HepG2 (cell line): ENCODE measurements around the gene FUOM. TPM values are rescaled to one million over a fixed set of nuclear protein-coding genes. Genes with fewer than 3 reads are reported as not detected.

Source experiments
- HMG20B ChIP-seq: conservative IDR thresholded peaks from 2 replicates; pipeline ENCODE4 v1.6.1; 2016; ENCODE audit warnings: missing genetic modification reagents, missing compliant biosample characterization
- MAZ ChIP-seq, 2 experiments: sonication (generic) in 1 of 2; formaldehyde crosslinking in 1 of 2; IDR thresholded peaks; 2 replicates each; pipeline versions ENCODE4 v1.5.0 to v1.6.1; 2012 to 2020; ENCODE audit warnings: low read depth in 2 of 2, mild to moderate bottlenecking in 2 of 2, borderline replicate concordance in 1 of 2, improper control_type of control experiment in 1 of 2, low read length in 1 of 2, missing genetic modification reagents in 1 of 2, moderate library complexity in 1 of 2
- ONECUT2 ChIP-seq: sonication (generic); formaldehyde crosslinking; IDR thresholded peaks from 2 replicates; pipeline ENCODE4 v1.4.0; 2020; ENCODE audit warnings: missing genetic modification reagents
- PHF20 ChIP-seq: sonication (generic); formaldehyde crosslinking; IDR thresholded peaks from 2 replicates; pipeline ENCODE4 v1.5.0; 2020; ENCODE audit warnings: mild to moderate bottlenecking, missing genetic modification reagents
- ZNF121 ChIP-seq: sonication (generic); formaldehyde crosslinking; IDR thresholded peaks from 2 replicates; pipeline ENCODE4 v1.5.0; 2020; ENCODE audit warnings: mild to moderate bottlenecking, missing genetic modification reagents
- ZNF143 ChIP-seq: sonication (generic); formaldehyde crosslinking; IDR thresholded peaks from 2 replicates; pipeline ENCODE4 v1.4.0; 2020; ENCODE audit warnings: missing genetic modification reagents
- ZNF30 ChIP-seq: sonication (generic); formaldehyde crosslinking; IDR thresholded peaks from 2 replicates; pipeline ENCODE4 v1.5.0; 2020; ENCODE audit warnings: mild to moderate bottlenecking, missing genetic modification reagents
- ZNF543 ChIP-seq: sonication (generic); formaldehyde crosslinking; IDR thresholded peaks from 2 replicates; pipeline ENCODE4 v1.4.0; 2020; ENCODE audit warnings: mild to moderate bottlenecking, missing genetic modification reagents
- ZNF589 ChIP-seq: sonication (generic); formaldehyde crosslinking; conservative IDR thresholded peaks from 2 replicates; pipeline ENCODE4 v1.8.0; 2022; ENCODE audit warnings: mild to moderate bottlenecking, moderate library complexity, missing genetic modification reagents
- ZNF619 ChIP-seq: sonication (generic); formaldehyde crosslinking; IDR thresholded peaks from 2 replicates; pipeline ENCODE4 v1.4.0; 2020; ENCODE audit warnings: mild to moderate bottlenecking, missing genetic modification reagents
- ZNF660 ChIP-seq: sonication (generic); formaldehyde crosslinking; IDR thresholded peaks from 2 replicates; pipeline ENCODE4 v1.5.1; 2020; ENCODE audit warnings: mild to moderate bottlenecking, low read depth, missing genetic modification reagents, borderline replicate concordance
- ZSCAN21 ChIP-seq: sonication (generic); formaldehyde crosslinking; IDR thresholded peaks from 2 replicates; pipeline ENCODE4 v1.8.0; 2022; ENCODE audit warnings: mild to moderate bottlenecking, missing genetic modification reagents, moderate library complexity, borderline replicate concordance
- polyA plus RNA-seq, 8 experiments: library from polyadenylated mRNA; depleted of rRNA in 3 of 8; stranded (reverse) in 7 of 8; unstranded in 1 of 8; fragments of >200 nt; fragmentation: Illumina TruSeq in 4 of 8; extraction: Trizol in 4 of 8; gene quantifications; 2 replicates each; pipeline versions ENCODE4 v1.2.1 to v1.2.3, GENCODE V29; 2011 to 2016; ENCODE audit warnings: low read depth in 4 of 8, missing spikeins in 1 of 8, mixed read lengths in 1 of 8; ENCODE audit not compliant: insufficient read depth in 1 of 8
- total RNA-seq, 5 experiments: library from RNA; depleted of rRNA; stranded (reverse); fragments of >200 nt; fragmentation: Illumina TruSeq; extraction: Trizol; gene quantifications; 2 replicates each; pipeline ENCODE4 v1.2.3, GENCODE V29; 2016; ENCODE audit warnings: low read depth in 1 of 5
- TF ChIP-seq, protein P1 (sequence below): sonication (generic); formaldehyde crosslinking; IDR thresholded peaks from 2 replicates; pipeline ENCODE4 v1.8.1; 2022; ENCODE audit warnings: low read depth, mild to moderate bottlenecking, missing genetic modification reagents
- TF ChIP-seq, protein P2 (sequence below): sonication (generic); formaldehyde crosslinking; IDR thresholded peaks from 2 replicates; pipeline ENCODE4 v1.9.0; 2021; ENCODE audit warnings: missing genetic modification reagents, mild to moderate bottlenecking, borderline replicate concordance
- TF ChIP-seq, protein P3 (sequence below): IDR thresholded peaks from 2 replicates; pipeline ENCODE4 v1.6.1; 2016; ENCODE audit warnings: low read depth, borderline replicate concordance
- TF ChIP-seq, protein P4 (sequence below): sonication (generic); formaldehyde crosslinking; IDR thresholded peaks from 2 replicates; pipeline ENCODE4 v1.5.1; 2020; ENCODE audit warnings: missing genetic modification reagents, mild to moderate bottlenecking, borderline replicate concordance

Gene FUOM
- total and polyA plus RNA-seq, 2 of the 13 experiments (the other 11 are each of a cell fraction or from before 2014, with no cell fraction given): 27.5 to 60.4 TPM

DNA sequence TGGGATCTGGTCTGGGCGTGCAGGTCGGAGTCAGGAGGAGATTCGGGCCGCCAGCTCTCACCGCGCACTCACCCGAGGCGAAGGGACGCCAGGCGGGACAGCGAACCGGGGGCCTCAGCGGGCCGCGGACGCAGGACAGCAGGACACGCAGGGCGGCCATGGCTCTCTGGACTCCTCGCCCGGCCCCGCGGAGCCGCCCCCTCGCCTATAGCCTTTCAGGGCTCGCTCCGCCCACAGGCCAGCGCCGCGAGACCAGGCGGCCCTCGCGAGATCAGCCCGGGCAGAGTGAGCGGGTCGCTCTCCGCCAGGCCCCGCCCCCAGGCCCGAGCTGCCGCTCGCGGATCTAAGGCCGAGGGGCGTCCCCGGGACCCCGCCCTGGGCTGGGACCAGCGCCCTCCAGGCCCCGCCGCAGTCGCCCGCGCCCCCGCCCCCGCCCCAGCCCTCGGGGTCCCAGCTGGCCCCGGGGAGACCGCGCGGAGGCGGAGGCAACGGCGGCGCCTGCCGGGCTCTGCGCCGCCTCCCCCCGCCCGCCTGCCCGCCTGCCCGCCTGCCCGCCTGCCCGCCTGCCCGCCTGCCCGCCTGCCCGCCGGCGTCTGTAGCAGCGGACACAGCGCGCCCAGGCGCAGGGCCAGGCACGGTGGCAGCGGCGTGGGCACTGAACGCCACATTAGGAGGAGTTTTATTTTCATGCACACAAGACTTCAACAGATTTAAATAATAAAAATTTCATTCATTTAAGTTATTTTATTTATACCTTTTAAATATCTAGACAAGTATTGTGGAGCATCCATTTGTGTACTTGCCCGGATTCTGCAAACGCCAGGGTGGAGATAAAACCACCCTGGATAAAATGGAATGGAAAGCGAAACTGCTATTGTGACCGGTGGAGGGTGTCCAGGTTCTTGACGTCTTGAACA, 15.6 kb upstream of the FUOM start, which contains the start of gene ECHS1 (continued):
- TF ChIP-seq, protein P1, sequence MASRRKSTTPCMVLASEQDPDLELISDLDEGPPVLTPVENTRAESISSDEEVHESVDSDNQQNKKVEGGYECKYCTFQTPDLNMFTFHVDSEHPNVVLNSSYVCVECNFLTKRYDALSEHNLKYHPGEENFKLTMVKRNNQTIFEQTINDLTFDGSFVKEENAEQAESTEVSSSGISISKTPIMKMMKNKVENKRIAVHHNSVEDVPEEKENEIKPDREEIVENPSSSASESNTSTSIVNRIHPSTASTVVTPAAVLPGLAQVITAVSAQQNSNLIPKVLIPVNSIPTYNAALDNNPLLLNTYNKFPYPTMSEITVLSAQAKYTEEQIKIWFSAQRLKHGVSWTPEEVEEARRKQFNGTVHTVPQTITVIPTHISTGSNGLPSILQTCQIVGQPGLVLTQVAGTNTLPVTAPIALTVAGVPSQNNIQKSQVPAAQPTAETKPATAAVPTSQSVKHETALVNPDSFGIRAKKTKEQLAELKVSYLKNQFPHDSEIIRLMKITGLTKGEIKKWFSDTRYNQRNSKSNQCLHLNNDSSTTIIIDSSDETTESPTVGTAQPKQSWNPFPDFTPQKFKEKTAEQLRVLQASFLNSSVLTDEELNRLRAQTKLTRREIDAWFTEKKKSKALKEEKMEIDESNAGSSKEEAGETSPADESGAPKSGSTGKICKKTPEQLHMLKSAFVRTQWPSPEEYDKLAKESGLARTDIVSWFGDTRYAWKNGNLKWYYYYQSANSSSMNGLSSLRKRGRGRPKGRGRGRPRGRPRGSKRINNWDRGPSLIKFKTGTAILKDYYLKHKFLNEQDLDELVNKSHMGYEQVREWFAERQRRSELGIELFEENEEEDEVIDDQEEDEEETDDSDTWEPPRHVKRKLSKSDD (CRISPR knock-in tag): no peak
- TF ChIP-seq HMG20B (CRISPR knock-in tag) (no peak), ONECUT2 (CRISPR knock-in tag) (no peak), ZNF589 (no peak), ZNF543 (CRISPR knock-in tag) (no peak), PHF20 (CRISPR knock-in tag) (peak; percentile 58; the same call in 1 of the 2 replicates), MAZ (IDR thresholded peaks at IDR 0.05; ENCODE audit: borderline replicate concordance, low read depth, low read length) (peak; percentile 58; the same call in 1 of the 2 replicates), MAZ (CRISPR knock-in tag; IDR thresholded peaks at IDR 0.05; ENCODE audit: low read depth) (peak; percentile 74), ZNF619 (CRISPR knock-in tag) (no peak), ZSCAN21 (CRISPR knock-in tag) (peak; percentile 60; the same call in 1 of the 2 replicates), ZNF121 (CRISPR knock-in tag) (0 out of 2 replicates have a peak, but pooled peaks have one; percentile 26), ZNF660 (CRISPR knock-in tag) (no peak), ZNF143 (CRISPR knock-in tag) (no peak), ZNF30 (CRISPR knock-in tag) (no peak)
- TF ChIP-seq, protein P2, sequence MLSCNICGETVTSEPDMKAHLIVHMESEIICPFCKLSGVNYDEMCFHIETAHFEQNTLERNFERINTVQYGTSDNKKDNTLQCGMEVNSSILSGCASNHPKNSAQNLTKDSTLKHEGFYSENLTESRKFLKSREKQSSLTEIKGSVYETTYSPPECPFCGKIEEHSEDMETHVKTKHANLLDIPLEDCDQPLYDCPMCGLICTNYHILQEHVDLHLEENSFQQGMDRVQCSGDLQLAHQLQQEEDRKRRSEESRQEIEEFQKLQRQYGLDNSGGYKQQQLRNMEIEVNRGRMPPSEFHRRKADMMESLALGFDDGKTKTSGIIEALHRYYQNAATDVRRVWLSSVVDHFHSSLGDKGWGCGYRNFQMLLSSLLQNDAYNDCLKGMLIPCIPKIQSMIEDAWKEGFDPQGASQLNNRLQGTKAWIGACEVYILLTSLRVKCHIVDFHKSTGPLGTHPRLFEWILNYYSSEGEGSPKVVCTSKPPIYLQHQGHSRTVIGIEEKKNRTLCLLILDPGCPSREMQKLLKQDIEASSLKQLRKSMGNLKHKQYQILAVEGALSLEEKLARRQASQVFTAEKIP (CRISPR knock-in tag): no peak
- TF ChIP-seq, protein P3, sequence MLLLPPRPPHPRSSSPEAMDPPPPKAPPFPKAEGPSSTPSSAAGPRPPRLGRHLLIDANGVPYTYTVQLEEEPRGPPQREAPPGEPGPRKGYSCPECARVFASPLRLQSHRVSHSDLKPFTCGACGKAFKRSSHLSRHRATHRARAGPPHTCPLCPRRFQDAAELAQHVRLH (CRISPR knock-in tag): no peak
- TF ChIP-seq, protein P4, sequence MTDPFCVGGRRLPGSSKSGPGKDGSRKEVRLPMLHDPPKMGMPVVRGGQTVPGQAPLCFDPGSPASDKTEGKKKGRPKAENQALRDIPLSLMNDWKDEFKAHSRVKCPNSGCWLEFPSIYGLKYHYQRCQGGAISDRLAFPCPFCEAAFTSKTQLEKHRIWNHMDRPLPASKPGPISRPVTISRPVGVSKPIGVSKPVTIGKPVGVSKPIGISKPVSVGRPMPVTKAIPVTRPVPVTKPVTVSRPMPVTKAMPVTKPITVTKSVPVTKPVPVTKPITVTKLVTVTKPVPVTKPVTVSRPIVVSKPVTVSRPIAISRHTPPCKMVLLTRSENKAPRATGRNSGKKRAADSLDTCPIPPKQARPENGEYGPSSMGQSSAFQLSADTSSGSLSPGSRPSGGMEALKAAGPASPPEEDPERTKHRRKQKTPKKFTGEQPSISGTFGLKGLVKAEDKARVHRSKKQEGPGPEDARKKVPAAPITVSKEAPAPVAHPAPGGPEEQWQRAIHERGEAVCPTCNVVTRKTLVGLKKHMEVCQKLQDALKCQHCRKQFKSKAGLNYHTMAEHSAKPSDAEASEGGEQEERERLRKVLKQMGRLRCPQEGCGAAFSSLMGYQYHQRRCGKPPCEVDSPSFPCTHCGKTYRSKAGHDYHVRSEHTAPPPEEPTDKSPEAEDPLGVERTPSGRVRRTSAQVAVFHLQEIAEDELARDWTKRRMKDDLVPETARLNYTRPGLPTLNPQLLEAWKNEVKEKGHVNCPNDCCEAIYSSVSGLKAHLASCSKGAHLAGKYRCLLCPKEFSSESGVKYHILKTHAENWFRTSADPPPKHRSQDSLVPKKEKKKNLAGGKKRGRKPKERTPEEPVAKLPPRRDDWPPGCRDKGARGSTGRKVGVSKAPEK (CRISPR knock-in tag): no peak
